SK-N-SH (cell line): ENCODE results near the gene CEACAM5. TPM values are rescaled to one million over a fixed set of nuclear protein-coding genes. Genes with fewer than 3 reads are reported as not detected.

Source experiments
- CTCF ChIA-PET: fragments of 300-600, 350-600 bp; formaldehyde crosslinking; extraction: SDS; loops from one replicate; lab custom pipeline; 2021; lab: Yijun Ruan, JAX
- POLR2A ChIA-PET: fragments of 350-600 bp; sonication (Branson Sonifier 250); formaldehyde crosslinking; extraction: SDS; loops from one replicate; lab custom pipeline; 2020; ENCODE audit warnings: antibody characterized with exemption, inconsistent platforms; lab: Yijun Ruan, JAX
- DNase-seq: peaks from one replicate; pipeline ENCODE4 v3.0.0; 2012
- H2AFZ ChIP-seq: fragments of 200-600 bp; sonication (generic); 2 replicates; pipeline ENCODE4 v1.8.1; 2016; ENCODE audit warnings: antibody characterized with exemption, mild to moderate bottlenecking, low read depth
- H3F3A ChIP-seq: fragments of 200-600 bp; sonication (generic); replicated peaks from 2 replicates; pipeline ENCODE3; 2016; ENCODE audit warnings: antibody characterized with exemption, mild to moderate bottlenecking; ENCODE audit not compliant: insufficient read depth
- H3K27ac ChIP-seq, 2 experiments: fragments of 200-500 bp in 1 of 2; fragments of 200-600 bp in 1 of 2; sonication (Bioruptor generic) in 1 of 2; sonication (generic), shearing (Covaris generic) in 1 of 2; 2 replicates each; pipeline versions ENCODE4 v1.5.1 to v1.6.1; 2014 to 2016; ENCODE audit warnings: low read depth in 2 of 2, inconsistent platforms in 1 of 2, low read length in 1 of 2, mild to moderate bottlenecking in 1 of 2, mixed read lengths in 1 of 2
- H3K27me3 ChIP-seq: fragments of 200-600 bp; sonication (generic), shearing (Covaris generic); 2 replicates; pipeline ENCODE4 v1.6.1; 2016; ENCODE audit warnings: mixed run types; ENCODE audit not compliant: insufficient read depth
- H3K36me3 ChIP-seq, 2 experiments: fragments of 200-500 bp in 1 of 2; fragments of 200-600 bp in 1 of 2; sonication (Bioruptor generic) in 1 of 2; sonication (generic) in 1 of 2; replicated peaks in 1 of 2; 2 replicates each; pipeline versions ENCODE3 to v1.5.1; 2014 to 2016; ENCODE audit warnings: low read length in 1 of 2, mild to moderate bottlenecking in 1 of 2; ENCODE audit not compliant: insufficient read depth in 2 of 2, control insufficient read depth in 1 of 2
- H3K4me1 ChIP-seq, 2 experiments: fragments of 200-500 bp in 1 of 2; fragments of 200-600 bp in 1 of 2; sonication (Bioruptor generic) in 1 of 2; sonication (generic), shearing (Covaris generic) in 1 of 2; 2 replicates each; pipeline versions ENCODE4 v1.5.1 to v1.6.1; 2014 to 2016; ENCODE audit warnings: low read depth in 1 of 2, low read length in 1 of 2, mixed run types in 1 of 2; ENCODE audit not compliant: insufficient read depth in 2 of 2, control insufficient read depth in 1 of 2
- H3K4me2 ChIP-seq: fragments of 200-600 bp; sonication (generic), shearing (Covaris generic); 2 replicates; pipeline ENCODE4 v1.6.1; 2017; ENCODE audit warnings: mixed run types
- H3K4me3 ChIP-seq, 2 experiments: fragments of 200-500 bp in 1 of 2; fragments of 200-600 bp in 1 of 2; sonication (Bioruptor generic) in 1 of 2; sonication (generic), shearing (Covaris generic) in 1 of 2; 2 replicates each; pipeline versions ENCODE4 v1.5.1 to v1.8.1; 2014 to 2016; ENCODE audit warnings: low read depth in 2 of 2, inconsistent platforms in 1 of 2, low read length in 1 of 2, mild to moderate bottlenecking in 1 of 2, mixed read lengths in 1 of 2, moderate library complexity in 1 of 2
- H3K79me2 ChIP-seq: fragments of 200-600 bp; sonication (generic); 2 replicates; pipeline ENCODE4 v1.8.1; 2017; ENCODE audit warnings: mild to moderate bottlenecking; ENCODE audit not compliant: insufficient read depth
- H3K9ac ChIP-seq: fragments of 200-600 bp; sonication (generic); 2 replicates; pipeline ENCODE4 v1.6.1; 2017; ENCODE audit warnings: mixed run types
- H3K9me2 ChIP-seq: fragments of 200-600 bp; sonication (generic); 2 replicates; pipeline ENCODE4 v1.6.1; 2017; ENCODE audit warnings: mixed run types
- H3K9me3 ChIP-seq: fragments of 200-600 bp; sonication (generic); 2 replicates; pipeline ENCODE4 v1.6.1; 2017; ENCODE audit warnings: mixed run types, mild to moderate bottlenecking, moderate library complexity
- H4K20me1 ChIP-seq: fragments of 200-600 bp; sonication (generic); 2 replicates; pipeline ENCODE4 v1.6.1; 2017; ENCODE audit warnings: mild to moderate bottlenecking, mixed run types; ENCODE audit not compliant: insufficient read depth
- EZH2phosphoT487 ChIP-seq: fragments of 200-600 bp; sonication (generic); IDR thresholded peaks from 2 replicates; pipeline ENCODE4 v1.6.1; 2017; ENCODE audit warnings: low read depth, mixed run types, mild to moderate bottlenecking, antibody characterized with exemption, moderate library complexity, borderline replicate concordance
- SMC3 ChIP-seq: IDR thresholded peaks from 2 replicates; pipeline ENCODE4 v1.6.1; 2012; ENCODE audit warnings: low read depth, low read length, improper control_type of control experiment
- TAF1 ChIP-seq: IDR thresholded peaks from 2 replicates; pipeline ENCODE4 v1.6.1; 2012; ENCODE audit warnings: low read depth, mild to moderate bottlenecking, low read length, moderate library complexity, borderline replicate concordance
- TEAD4 ChIP-seq: IDR thresholded peaks from 2 replicates; pipeline ENCODE4 v1.4.0; 2012; ENCODE audit warnings: mild to moderate bottlenecking, borderline replicate concordance; ENCODE audit not compliant: insufficient read depth
- YY1 ChIP-seq: IDR thresholded peaks from 2 replicates; pipeline ENCODE4 v1.4.0; 2012; ENCODE audit warnings: low read depth, mild to moderate bottlenecking
- WGBS: methylation state at CpG from one replicate; pipeline ENCODE4 v1.1.6; 2017; ENCODE audit warnings: low lambda C conversion rate; 5-methylcytosine and 5-hydroxymethylcytosine counted together
- polyA plus RNA-seq, 3 experiments: library from polyadenylated mRNA; depleted of rRNA; stranded (reverse); fragments of >200 nt; gene quantifications; 2 replicates each; pipeline ENCODE4 v1.2.3, GENCODE V29; 2012
- TF ChIP-seq, protein P1 (sequence below): IDR thresholded peaks from 2 replicates; pipeline ENCODE4 v1.6.1; 2012; ENCODE audit warnings: mild to moderate bottlenecking, low read depth, low read length, moderate library complexity
- TF ChIP-seq, protein P2 (sequence below): fragments of 200-600 bp; sonication (generic); IDR thresholded peaks from 2 replicates; pipeline ENCODE4 v1.6.1; 2017; ENCODE audit warnings: antibody characterized with exemption, mild to moderate bottlenecking, moderate library complexity

CEACAM5 gene
- polyA plus RNA-seq, 1 of the 3 experiments (the other 2 are of a cell fraction) = not detected

DNA sequence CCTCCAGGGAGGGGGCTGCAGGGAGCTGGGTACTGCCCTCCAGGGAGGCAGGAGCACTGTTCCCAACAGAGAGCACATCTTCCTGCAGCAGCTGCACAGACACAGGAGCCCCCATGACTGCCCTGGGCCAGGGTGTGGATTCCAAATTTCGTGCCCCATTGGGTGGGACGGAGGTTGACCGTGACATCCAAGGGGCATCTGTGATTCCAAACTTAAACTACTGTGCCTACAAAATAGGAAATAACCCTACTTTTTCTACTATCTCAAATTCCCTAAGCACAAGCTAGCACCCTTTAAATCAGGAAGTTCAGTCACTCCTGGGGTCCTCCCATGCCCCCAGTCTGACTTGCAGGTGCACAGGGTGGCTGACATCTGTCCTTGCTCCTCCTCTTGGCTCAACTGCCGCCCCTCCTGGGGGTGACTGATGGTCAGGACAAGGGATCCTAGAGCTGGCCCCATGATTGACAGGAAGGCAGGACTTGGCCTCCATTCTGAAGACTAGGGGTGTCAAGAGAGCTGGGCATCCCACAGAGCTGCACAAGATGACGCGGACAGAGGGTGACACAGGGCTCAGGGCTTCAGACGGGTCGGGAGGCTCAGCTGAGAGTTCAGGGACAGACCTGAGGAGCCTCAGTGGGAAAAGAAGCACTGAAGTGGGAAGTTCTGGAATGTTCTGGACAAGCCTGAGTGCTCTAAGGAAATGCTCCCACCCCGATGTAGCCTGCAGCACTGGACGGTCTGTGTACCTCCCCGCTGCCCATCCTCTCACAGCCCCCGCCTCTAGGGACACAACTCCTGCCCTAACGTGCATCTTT is 7.8 kb upstream of the CEACAM5 start (continued):
- TF ChIP-seq EZH2phosphoT487 (no peak), TAF1 (no peak), TEAD4 (no peak)
- TF ChIP-seq, protein P1, sequence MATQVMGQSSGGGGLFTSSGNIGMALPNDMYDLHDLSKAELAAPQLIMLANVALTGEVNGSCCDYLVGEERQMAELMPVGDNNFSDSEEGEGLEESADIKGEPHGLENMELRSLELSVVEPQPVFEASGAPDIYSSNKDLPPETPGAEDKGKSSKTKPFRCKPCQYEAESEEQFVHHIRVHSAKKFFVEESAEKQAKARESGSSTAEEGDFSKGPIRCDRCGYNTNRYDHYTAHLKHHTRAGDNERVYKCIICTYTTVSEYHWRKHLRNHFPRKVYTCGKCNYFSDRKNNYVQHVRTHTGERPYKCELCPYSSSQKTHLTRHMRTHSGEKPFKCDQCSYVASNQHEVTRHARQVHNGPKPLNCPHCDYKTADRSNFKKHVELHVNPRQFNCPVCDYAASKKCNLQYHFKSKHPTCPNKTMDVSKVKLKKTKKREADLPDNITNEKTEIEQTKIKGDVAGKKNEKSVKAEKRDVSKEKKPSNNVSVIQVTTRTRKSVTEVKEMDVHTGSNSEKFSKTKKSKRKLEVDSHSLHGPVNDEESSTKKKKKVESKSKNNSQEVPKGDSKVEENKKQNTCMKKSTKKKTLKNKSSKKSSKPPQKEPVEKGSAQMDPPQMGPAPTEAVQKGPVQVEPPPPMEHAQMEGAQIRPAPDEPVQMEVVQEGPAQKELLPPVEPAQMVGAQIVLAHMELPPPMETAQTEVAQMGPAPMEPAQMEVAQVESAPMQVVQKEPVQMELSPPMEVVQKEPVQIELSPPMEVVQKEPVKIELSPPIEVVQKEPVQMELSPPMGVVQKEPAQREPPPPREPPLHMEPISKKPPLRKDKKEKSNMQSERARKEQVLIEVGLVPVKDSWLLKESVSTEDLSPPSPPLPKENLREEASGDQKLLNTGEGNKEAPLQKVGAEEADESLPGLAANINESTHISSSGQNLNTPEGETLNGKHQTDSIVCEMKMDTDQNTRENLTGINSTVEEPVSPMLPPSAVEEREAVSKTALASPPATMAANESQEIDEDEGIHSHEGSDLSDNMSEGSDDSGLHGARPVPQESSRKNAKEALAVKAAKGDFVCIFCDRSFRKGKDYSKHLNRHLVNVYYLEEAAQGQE = no peak
- TF ChIP-seq, all 33 proteins: peak for 0

DNA sequence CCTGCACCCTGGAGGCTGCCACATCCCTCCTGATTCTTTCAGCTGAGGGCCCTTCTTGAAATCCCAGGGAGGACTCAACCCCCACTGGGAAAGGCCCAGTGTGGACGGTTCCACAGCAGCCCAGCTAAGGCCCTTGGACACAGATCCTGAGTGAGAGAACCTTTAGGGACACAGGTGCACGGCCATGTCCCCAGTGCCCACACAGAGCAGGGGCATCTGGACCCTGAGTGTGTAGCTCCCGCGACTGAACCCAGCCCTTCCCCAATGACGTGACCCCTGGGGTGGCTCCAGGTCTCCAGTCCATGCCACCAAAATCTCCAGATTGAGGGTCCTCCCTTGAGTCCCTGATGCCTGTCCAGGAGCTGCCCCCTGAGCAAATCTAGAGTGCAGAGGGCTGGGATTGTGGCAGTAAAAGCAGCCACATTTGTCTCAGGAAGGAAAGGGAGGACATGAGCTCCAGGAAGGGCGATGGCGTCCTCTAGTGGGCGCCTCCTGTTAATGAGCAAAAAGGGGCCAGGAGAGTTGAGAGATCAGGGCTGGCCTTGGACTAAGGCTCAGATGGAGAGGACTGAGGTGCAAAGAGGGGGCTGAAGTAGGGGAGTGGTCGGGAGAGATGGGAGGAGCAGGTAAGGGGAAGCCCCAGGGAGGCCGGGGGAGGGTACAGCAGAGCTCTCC is 6.9 kb upstream of the CEACAM5 start:
- no peak for TF ChIP-seq YY1
- no peak for TF ChIP-seq SMC3
- TF ChIP-seq, protein P2, sequence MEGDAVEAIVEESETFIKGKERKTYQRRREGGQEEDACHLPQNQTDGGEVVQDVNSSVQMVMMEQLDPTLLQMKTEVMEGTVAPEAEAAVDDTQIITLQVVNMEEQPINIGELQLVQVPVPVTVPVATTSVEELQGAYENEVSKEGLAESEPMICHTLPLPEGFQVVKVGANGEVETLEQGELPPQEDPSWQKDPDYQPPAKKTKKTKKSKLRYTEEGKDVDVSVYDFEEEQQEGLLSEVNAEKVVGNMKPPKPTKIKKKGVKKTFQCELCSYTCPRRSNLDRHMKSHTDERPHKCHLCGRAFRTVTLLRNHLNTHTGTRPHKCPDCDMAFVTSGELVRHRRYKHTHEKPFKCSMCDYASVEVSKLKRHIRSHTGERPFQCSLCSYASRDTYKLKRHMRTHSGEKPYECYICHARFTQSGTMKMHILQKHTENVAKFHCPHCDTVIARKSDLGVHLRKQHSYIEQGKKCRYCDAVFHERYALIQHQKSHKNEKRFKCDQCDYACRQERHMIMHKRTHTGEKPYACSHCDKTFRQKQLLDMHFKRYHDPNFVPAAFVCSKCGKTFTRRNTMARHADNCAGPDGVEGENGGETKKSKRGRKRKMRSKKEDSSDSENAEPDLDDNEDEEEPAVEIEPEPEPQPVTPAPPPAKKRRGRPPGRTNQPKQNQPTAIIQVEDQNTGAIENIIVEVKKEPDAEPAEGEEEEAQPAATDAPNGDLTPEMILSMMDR = peak; percentile 26; the same call in 1 of the 2 replicates
- Histone ChIP-seq H3F3A (no peaks in the 10 kb centered on the region), H3K4me3 (no peak overlapping the region), H4K20me1 (no peaks in the 10 kb centered on the region), H3K27ac (no peak overlapping the region), H3K79me2 (no peaks in the 10 kb centered on the region), H3K4me2 (no peak overlapping the region), H3K36me3 (no peaks in the 10 kb centered on the region), H3K9me2 (no peaks in the 10 kb centered on the region), H2AFZ (no peak overlapping the region), H3K9me3 (no peaks in the 10 kb centered on the region), H3K9ac (no peak overlapping the region), H3K4me1 (peaks cover 0 to 16% of the 10 kb centered on the region in 2 experiments; a peak in 1 of 4 replicates), H3K27me3 (peaks cover 10% of the 10 kb centered on the region)
- POLR2A ChIA-PET = no interaction called here
- 13% methylated on average over 10 of the region's 10 CpGs for WGBS
- DNase-seq = no peak
- CTCF ChIA-PET = interaction anchor here (1.0 to 1.7 kb wide), 3 partner anchors 10 to 93 kb away, joined by 3 to 12 read pairs (median 3); no protein-coding TSS in a partner anchor
